GM21825 (cell line): ENCODE data around the gene FGF12.

Experiments used
- ATAC-seq: cut with Tn5 transposase; IDR thresholded peaks from one replicate; pipeline ENCODE4 v1.9.1; 2021; ENCODE audit warnings: mild to moderate bottlenecking, moderate library complexity; ENCODE audit not compliant: unreplicated experiment

FGF12 gene

DNA sequence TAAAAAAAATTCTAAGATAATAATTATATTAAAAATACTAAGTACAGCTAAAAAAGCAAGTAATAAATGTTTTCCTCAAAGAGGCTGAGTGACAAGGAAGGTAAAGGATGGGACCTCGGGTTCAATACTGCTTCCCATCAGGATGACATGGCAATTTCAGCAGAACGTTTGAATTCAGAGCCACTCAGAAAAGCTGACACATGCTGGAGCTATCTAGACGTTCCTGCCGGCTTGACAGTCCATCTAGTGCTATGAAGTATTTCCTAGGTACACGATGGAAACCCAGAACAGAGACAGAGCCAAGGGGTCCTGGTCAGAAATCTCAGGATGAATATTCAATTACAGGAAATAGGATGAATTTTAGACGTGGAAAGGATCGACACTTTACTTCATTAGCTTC, 361.8 kb downstream of the FGF12 start:
- ATAC-seq = no peak

DNA sequence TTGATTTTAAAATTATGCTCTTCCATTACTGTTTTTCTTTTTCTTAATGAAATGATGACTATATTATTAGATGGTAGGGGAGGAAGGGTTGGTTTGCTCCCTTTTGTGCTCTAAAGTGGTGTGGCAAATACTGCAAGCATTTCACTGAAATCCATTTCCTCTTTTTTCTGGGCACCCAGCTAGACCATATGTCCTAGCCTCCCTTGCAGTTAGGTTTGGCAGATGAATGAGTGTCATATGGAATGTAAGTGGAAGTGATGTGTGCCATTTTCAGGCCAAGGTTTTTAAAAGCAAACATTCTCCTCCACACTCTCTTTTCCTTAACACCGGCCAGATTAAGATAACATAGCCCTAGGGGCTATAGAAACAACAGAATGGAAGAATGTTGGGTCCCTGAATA, 363.0 kb downstream of the FGF12 start:
- no peak for ATAC-seq

- no peak for ATAC-seq
Measured at GRCh38 chr3:192354687-192355086, 372.7 kb downstream of the FGF12 start.

GRCh38 chr3:192352142-192352541, 375.2 kb downstream of the FGF12 start:
- no peak for ATAC-seq

DNA sequence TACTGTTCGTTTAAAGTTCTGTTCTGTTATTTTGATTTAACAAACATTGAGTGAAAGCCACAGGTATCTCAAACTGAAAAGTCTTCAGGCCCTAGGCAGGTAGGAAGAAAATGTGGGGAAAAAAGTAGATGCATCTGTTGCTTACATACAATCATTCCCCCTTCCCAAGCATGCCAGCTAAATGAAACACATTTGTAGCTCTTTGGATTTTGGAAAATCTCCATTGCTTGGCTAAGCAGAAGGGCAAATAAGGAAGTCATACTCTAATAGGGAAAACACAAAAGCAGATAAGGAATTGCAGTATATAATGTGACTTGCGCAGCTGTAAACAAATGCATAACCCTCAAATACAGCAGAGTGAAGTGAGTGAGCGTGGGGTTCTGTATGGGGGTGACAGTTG, 375.9 kb downstream of the FGF12 start:
- ATAC-seq = no peak

GRCh38 chr3:192340031-192340430, 387.3 kb downstream of the FGF12 start:
- no peak for ATAC-seq

GRCh38 chr3:192339214-192339613, 388.1 kb downstream of the FGF12 start:
- ATAC-seq = no peak

GRCh38 chr3:192336286-192336685, 391.1 kb downstream of the FGF12 start:
- ATAC-seq = no peak

DNA sequence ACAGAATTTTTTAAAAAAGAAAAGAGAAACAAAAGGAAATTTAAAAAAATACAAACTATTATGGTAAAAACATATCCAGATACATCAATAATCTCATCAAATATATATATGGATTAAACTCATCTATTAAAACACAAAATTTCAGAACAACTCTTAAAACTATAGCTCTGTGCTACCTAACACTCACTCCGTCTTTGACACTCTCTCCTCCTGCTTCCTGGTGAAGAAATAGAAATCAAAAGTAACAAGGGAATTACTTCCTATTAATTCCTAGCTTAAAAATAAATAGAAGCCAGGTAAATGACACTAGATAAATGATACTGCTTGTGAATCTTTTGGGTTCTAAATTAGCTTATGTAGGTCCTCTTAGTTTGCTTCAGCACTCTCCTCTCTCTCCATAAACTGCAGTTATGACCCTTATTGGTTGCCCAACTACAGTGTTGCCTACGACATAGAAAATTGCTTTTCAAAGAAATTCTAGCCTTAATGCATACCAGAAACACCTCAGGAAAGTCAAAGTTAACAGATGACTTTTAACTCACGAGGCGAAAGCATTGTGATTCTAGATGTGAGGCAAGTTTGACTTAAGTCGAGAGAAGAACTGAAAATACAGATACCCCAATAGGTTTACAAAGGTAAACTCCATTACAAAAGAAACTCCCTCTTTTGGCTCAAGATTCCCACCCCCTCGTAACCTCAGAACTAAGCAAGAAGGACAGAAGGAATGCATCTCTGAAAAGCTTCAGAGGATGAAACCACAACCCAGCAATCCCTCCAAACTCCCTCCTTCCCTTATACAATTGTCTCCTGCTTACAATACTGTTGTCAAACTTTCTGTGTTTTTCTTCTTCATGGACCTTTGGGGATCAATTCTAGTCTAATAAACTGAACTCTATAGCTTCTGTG, 394.7 kb downstream of the FGF12 start:
- no peak for ATAC-seq

DNA sequence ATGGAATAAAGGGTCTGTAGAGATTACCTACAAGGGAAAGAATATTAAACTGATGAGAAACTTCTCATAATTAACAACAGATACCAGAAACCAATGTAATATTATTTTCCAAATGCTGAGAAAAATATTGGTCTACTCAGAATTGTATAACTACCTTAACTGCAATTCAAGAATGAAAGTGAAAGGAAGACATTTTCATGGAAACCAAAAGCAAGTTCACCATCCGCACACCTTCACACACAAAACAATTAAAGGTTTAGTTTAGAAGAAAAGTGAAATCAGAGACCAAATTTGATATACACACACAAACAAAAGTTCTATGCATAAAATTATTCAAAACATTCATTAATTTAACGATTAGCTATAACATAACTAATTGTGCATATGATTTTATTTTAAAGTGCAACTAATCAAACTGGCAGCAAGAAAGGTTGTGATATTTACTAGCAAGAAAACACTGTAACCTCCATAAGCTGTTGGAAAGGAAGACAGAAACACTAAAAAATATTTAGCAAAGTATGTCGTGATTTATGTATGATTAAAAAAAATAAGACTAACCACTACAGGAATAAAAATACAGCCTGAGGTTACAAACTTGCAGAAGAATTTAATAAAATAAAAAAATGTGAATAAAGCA, 395.5 kb downstream of the FGF12 start:
- no peak for ATAC-seq

- ATAC-seq = no peak
Measured at GRCh38 chr3:192326656-192327055, 400.7 kb downstream of the FGF12 start.

GRCh38 chr3:192317564-192317963, 409.8 kb downstream of the FGF12 start:
- no peak for ATAC-seq

DNA sequence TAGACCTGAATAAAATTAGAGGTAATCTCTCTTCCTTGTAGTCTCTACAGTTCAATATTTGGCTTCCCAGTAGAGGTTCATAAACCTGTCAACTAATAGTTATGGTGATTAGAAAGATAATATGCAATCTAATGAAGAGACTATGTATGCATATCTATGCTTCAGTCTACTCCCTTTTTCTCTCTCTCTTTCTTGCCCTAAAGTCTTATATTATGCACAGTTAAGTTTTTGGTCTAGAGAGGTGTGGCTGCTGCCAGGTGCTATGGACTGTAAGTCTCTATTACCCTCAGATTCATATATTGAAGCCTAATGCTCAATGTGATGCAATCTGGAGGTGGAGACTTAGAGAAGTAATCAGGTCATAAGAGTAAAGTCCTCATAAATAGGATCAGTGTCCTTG, 413.7 kb downstream of the FGF12 start:
- no peak for ATAC-seq

- no peak for ATAC-seq
Measured at GRCh38 chr3:192307631-192308030, 419.7 kb downstream of the FGF12 start.

DNA sequence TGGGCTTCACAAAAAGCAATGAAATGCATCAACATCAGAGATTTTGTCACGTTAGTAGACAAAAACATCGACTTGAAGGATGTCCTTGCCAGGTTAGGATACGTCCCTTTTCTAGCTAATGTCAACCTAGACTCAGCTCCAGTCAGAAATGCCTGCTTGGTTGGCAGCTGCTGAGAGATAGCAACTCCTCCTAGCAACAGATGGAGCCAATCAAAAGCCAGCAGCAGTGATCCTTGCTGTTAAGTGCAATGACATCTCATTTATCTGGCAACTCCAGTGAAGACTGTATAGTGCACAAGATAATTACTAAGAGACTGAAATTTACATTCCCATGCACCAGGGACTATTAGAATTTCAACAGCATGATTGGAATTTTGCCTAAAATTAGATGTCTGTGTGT, 424.1 kb downstream of the FGF12 start:
- ATAC-seq = no peak

DNA sequence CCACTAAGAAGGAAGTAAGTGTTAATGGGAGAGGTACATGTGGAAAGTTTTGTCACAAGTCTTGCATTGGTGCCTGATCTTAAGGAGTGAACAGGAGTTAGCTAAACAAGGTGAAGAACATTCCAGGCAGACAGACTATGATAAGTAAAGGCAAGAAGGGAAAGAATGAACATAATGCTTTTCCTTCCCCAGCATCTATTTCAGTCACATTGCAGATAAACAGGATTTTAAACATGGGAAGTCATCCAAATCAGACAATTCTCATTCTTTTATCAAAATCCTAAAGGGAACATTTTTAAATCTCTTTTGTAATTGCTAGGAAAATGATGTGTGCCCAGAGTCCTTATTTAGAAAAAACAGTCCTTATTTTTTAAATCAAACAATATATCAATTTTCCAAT, 424.6 kb downstream of the FGF12 start:
- ATAC-seq = no peak

- ATAC-seq = no peak
Measured at GRCh38 chr3:192299921-192300320, 427.4 kb downstream of the FGF12 start.

GRCh38 chr3:192296845-192297244, 430.5 kb downstream of the FGF12 start:
- ATAC-seq = no peak

GRCh38 chr3:192284443-192285072, 442.8 kb downstream of the FGF12 start:
- no peak for ATAC-seq

- ATAC-seq = no peak
Measured at GRCh38 chr3:192281207-192281880, 446.0 kb downstream of the FGF12 start.

GRCh38 chr3:192279664-192280063, 447.7 kb downstream of the FGF12 start:
- no peak for ATAC-seq
